Posterior vena cava (tissue), 2 donors: Measurements from ENCODE around the gene CTAGE6. TPM values are rescaled to one million over a fixed set of nuclear protein-coding genes. Genes with fewer than 3 reads are reported as not detected.
A peak's percentile ranks its signal among the peaks of the same experiment; 100 is the strongest.
"Not testable (repeated sequence)": the region's sequence is repeated elsewhere in the genome, so short reads cannot be mapped to it uniquely, and the experiment has no call there.

Source experiments
- DNase-seq: peaks from one replicate; pipeline ENCODE4 v3.0.0-alpha.2; 2020; ENCODE audit warnings: low spot score
- intact Hi-C, 2 donors: fragments of 100-400 bp; cut with DNase I; formaldehyde crosslinking; loops; one replicate each; pipeline versions ENCODE4 v1.14.1 to v1.14.2; 2022 to 2023
- long read RNA-seq, 2 donors: library from polyadenylated mRNA; unstranded; transcript quantifications; one replicate each; pipeline ENCODE4 v2.0.0, GENCODE V29; 2020 to 2021
- total RNA-seq, 2 donors: library from RNA; stranded (reverse); fragmentation: NEBNext Ultra II Directional; extraction: Animal tissue kit (Norgen Biotek cat#: 25700); gene quantifications; one replicate each; pipeline ENCODE4 v1.2.1, GENCODE V29; 2021
- donor health status: DM: yes; HTN: yes; CAD: no.
- donor health status: DM: yes; HTN: yes; CAD: no.

The CTAGE6 gene, protein sequence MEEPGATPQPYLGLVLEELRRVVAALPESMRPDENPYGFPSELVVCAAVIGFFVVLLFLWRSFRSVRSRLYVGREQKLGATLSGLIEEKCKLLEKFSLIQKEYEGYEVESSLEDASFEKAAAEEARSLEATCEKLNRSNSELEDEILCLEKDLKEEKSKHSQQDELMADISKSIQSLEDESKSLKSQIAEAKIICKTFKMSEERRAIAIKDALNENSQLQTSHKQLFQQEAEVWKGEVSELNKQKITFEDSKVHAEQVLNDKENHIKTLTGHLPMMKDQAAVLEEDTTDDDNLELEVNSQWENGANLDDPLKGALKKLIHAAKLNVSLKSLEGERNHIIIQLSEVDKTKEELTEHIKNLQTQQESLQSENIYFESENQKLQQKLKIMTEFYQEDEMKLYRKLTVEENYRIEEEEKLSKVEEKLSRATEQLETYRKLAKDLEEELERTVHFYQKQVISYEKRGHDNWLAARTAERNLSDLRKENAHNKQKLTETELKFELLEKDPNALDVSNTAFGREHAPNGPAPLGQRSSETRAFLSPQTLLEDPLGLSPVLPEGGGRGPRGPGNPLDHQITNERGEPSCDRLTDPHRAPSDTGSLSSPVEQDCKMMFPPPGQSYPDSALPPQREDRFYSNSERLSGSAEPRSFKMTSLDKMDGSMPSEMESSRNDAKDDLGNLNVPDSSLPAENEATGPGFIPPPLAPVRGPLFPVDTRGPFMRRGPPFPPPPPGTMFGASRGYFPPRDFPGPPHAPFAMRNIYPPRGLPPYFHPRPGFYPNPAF
- under 1 TPM; 0.57 to 0.69 TPM for total RNA-seq
- long read RNA-seq, donor 1, result 0 reads
- long read RNA-seq, donor 2, result 0 reads

DNA sequence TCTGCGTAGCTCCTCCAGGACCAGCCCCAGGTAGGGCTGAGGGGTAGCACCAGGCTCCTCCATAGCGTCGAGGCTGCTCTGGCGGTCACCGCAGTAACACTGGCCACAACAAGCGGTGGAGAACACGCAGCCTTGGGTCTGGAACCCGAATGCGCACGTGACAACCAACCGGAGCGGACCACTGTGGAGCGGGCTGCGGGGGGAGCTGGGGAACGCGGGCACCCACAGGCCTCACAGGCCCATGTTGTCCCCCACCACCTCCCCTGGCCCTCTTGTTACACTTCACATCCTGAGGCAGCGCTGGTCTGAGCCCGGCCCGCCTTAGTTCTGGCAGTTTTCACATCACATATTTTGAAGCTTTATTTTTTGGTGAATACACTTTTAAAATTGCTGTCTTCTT is at the start of gene CTAGE6:
Gene CTAGE6, minus strand, starts transcription at position 101 of the 400 bp plus-strand sequence. Its CDS starts 38 bp downstream, at position 63.
- DNase-seq, intact Hi-C loops: not testable (repeated sequence)

GRCh38 chr7:143806664-143807071 is 49.2 kb upstream of the CTAGE6 start:
- DNase-seq, intact Hi-C loops: not testable (repeated sequence)

DNA sequence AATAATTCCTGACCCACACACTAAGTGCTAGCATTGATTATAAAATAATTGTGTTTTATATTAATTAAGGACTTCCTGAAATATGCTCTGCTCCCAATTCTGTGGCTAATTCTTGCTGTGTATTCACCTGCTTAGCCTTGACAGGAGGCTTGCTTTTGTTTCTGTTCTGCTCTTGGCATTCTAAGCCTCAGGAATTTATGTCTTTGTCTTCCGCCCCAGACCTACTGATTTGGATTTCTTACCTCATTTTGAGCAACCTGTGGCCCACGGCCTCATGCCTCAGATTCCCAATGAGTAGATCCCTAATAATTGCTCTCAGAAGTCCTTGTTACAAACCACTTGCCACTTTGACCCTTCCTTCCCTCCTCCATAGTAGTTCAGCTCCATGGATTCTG is 40.4 kb upstream of the CTAGE6 start:
- intact Hi-C loops, DNase-seq: not testable (repeated sequence)

DNA sequence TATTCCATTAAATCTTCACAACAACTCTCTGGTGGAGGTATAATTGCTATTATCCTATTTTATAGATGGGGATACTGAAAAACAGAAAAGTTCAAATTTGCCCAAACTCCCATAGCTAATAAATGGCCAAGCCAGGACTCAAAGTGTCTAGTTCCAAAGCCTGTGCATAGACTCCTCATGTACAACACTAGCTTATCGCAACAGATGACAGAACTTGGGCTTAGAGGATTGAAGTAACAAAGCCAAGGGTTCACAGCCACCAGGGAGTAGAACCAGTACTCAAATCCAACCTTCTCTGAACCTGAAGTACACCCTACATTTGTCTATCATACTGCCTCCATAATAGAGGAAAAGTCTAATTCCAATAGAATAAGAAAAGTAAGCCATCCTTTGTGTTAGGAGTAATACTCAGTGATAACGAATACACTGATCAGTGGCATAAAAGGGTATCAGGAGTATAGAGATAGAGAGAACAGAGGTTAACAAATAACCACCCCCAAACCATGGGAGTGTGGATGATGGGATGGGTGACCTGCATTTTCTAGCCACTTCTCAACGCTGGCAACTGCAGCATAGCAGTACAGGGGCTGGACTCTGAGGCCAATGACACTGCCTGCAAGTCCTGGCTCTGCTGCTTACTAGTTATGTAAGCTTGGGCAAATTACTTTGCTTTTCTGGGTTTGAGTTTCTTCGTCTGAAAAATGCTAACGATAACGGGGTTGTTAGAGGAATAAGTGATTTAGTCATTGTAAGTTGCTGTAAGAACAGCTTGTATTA is 39.8 kb upstream of the CTAGE6 start:
- intact Hi-C loops, result not testable (repeated sequence)
- peak; percentile 74 for DNase-seq

DNA sequence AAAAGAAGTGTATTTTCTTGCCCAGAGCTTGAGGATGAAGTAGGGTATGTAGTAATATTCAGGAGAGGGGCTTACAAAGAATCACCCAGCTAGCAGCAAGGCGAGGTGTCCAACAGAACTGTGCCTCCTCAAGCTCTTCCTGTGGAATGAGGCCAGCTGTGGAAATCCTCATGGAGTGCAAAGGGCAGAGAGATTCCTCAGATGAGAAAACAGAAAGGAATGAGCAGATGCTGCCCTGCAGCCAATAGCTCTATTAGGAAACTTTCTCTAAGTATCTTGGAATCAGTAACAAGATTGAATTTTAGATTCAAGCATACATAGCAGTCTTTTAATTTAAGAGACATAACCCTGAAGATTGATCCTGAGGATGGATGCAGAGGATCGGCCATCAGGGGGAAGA is 38.2 kb upstream of the CTAGE6 start:
- intact Hi-C loops, DNase-seq: not testable (repeated sequence)

- peak; percentile 9 for DNase-seq
- intact Hi-C loops, result not testable (repeated sequence)
Measured at GRCh38 chr7:143792633-143793032, 35.1 kb upstream of the CTAGE6 start.

DNA sequence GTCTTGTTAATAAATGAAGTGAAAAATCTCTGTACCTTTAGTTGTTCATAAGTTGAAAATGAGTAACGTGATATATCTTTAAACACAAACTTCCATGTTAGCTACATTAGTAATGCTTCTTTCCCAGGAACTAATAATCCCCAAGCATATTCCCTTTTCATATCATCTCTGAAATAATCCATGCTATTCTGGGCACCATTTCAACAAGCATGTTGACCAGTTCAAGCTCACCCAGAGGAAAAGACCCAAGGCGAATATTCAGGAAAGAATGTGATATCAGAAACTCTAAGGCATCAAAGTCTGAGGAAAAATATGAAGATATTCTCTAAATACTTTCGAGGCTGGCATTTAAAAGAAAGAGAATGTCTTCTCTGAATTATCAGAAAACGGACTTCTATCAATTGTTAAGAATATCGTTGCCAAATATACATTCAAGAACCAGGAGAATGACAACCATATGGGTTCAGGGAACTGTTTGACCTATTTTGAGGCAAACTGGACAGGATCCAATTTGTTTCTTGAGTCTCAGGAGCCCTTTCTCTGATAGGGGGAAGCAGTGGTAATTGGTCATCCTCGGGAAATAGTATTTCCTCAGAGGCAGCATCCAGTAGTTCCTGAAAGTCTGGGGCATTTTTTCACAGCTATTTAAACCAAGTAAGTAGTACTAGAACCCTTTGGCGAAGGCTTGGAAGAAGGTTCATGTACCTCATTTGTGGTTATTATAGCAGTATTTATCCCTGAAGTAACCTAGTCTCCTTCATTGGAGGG is 28.1 kb upstream of the CTAGE6 start:
- intact Hi-C loops, DNase-seq: not testable (repeated sequence)

DNA sequence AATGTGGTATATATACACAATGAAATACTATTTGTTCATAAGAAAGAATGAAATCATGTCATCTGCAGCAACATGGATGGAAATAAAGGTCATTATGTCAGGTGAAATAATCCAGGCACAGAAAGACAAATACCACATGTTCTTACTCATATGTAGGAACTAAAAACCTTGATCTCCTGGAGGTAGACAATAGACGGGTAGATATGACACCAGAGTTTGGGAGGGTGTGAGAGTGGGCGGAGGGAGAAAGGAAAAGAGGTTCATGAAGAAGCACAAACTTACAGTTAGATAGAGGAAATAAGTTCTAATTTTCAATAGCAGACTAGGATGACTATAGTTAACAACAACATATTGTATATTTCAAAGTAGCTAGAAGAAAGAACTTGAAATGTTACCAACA is 22.1 kb upstream of the CTAGE6 start:
- DNase-seq, intact Hi-C loops: not testable (repeated sequence)

DNA sequence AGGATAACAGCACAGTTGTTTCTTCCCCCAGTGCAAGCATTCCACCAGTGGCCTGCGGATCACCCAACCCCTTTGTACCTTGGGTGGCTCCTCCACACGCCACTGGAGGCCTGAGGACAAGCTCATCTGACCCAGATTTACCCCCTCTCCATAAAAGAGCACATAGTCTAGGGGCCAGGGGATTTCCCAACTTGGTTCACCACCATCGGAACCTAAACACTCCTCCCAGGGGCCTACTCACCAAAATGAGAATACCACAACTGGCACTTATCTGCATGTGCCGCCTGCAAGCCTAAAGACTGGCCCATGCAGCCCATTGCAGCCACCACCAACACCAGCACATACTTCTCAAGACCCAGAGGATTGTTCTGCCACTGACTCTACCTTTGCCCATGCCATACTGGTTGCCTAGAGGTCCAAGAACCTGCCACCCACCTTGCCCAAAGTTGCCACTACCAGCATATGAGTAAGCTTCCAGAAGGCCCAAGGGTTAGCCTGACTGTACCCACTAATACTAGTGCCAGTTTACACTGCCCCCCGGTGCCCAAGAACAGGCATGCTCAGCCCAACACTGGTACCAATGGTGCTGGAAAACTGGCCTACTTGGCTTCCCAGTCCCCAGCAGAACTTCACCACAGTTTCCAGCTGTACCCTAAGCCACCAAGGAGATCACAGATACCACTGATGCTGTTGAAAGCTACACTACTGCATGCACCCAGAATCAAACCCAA is 15.4 kb upstream of the CTAGE6 start:
- intact Hi-C loops, result not testable (repeated sequence)
- DNase-seq, result peak; percentile 32

- intact Hi-C loops, result not testable (repeated sequence)
- DNase-seq, result peak; percentile 16
Measured at GRCh38 chr7:143767531-143767930, 10.0 kb upstream of the CTAGE6 start.

DNA sequence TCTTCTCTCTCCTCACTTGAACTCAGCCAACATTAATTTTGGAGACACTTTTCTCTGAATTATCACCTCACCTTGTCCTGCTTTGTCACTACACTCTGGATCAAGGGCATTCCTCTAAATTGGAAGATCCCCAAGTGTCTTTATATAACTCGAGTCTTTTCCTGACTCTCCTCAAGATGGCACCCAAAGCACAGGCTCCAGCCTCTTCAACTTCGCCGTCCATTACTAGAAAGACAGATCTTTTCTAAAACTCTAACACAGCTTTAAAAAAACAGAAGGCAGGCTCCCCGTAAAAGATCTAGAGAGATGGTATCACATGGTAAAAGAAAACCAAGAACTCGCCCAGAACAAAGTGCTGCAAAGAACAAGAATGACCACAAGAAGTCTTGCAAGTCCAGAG is 8.2 kb upstream of the CTAGE6 start:
- intact Hi-C loops, DNase-seq: not testable (repeated sequence)

DNA sequence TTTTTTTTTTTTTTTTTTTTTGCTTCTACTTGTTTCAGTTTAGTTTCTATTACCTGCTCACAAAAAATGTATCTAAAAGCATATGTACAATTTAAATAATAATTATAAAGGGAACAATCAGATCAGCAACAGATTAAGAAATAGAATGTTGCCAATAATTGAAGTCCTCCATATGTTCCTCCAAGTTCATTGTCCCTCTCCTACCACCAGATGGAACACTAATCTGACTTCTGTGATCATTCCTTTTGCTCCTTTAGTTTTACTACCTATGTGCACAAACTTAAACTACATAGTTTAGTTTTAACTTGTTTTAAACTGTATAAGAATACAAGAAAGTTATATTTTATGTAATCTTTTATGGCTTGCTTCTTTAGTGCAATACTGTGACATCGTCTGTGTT is 5.6 kb upstream of the CTAGE6 start:
- intact Hi-C loops, DNase-seq: not testable (repeated sequence)

GRCh38 chr7:143745340-143745739 is 12.2 kb downstream of the CTAGE6 start:
- DNase-seq, intact Hi-C loops: not testable (repeated sequence)

- DNase-seq, intact Hi-C loops: not testable (repeated sequence)
Measured at GRCh38 chr7:143737037-143737819, 20.3 kb downstream of the CTAGE6 start.

- DNase-seq, result no peak
- intact Hi-C loops, result no loop called here
Measured at GRCh38 chr7:143735962-143736361, 21.5 kb downstream of the CTAGE6 start.

DNA sequence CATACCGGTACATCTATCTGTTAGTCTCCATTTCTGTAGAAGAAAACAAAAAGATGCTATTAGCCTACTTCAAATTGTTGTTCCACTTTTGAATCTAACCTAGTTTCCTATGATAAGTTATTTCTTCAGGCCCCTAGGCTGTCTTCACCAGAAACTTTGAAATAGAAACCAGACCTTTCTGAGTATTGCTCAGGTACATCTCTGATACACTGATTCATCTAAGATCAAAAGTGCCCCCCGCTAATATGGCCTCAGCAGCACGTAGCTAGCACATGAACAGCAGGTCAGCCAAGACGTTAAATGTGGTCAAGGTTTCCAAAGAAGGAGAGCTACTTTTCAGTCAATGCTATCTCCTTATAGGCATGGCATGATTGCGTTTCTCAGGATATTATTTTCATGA is 23.6 kb downstream of the CTAGE6 start:
- DNase-seq, result no peak
- intact Hi-C loops, result no loop called here

DNA sequence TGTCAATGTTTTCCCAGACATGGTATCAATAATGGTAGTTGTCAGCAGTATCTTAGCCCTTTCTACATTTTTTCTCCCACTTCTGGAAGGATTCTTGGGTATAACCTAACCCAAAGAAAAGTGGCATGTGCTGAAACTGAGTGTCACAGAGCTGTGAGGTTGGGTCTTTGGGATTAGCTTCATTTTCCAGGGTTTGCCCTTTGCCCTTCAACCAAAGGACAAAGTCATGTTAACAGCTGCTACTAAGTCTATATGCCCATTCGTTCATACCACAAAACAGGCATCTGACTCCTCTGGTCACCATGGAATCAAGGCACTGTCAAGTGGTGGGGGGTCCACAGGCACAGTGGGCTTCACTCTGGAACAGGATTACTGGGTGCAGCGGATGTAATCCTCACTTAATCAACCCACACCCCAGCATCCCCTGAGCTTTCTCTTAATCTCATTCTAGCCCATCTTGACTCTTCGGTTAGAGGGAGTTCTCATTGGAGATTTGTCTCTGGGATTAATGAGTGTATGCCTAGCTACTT is 29.1 kb downstream of the CTAGE6 start:
- intact Hi-C loops, result no loop called here
- DNase-seq, result no peak
